Measurements from ENCODE around the gene RBM20. TPM values are rescaled to one million over a fixed set of nuclear protein-coding genes. Genes with fewer than 3 reads are reported as not detected.
A peak's percentile ranks its signal among the peaks of the same experiment; 100 is the strongest.

Gene RBM20
- total RNA-seq, 1 donor from 2014 or later: 0.02 TPM

- peaks cover under 1% of the 10 kb centered on the region for H3K9me3 Mint-ChIP-seq
- DNase-seq (ENCODE audit: low spot score): no peak
- no peaks in the 10 kb centered on the region for H3K36me3 Mint-ChIP-seq (ENCODE audit: low read depth)
- intact Hi-C loops (cut with micrococcal nuclease): no loop called here
- no peak overlapping the region for H3K27ac Mint-ChIP-seq
- H3K27me3 Mint-ChIP-seq (ENCODE audit: low read depth): peaks cover 1% of the 10 kb centered on the region
- H3K4me3 Mint-ChIP-seq (ENCODE audit: low read depth): no peak overlapping the region
- peaks cover 66% of the 10 kb centered on the region for H3K4me1 Mint-ChIP-seq (ENCODE audit: low read depth)
Observed at GRCh38 chr10:110777661-110778060, 133.5 kb downstream of the RBM20 start.

GRCh38 chr10:110778211-110778610 is 134.1 kb downstream of the RBM20 start:
- H3K9me3 Mint-ChIP-seq: peaks cover 6% of the 10 kb centered on the region

GRCh38 chr10:110779489-110779888 is 135.4 kb downstream of the RBM20 start:
- Mint-ChIP-seq H3K4me1 (ENCODE audit: low read depth) (peaks cover 69% of the 10 kb centered on the region), H3K4me3 (ENCODE audit: low read depth) (no peak overlapping the region)

More at GRCh38 chr10:110778211-110778610, 134.1 kb downstream of the RBM20 start:
- no peak for DNase-seq (ENCODE audit: low spot score)
- Mint-ChIP-seq H3K36me3 (ENCODE audit: low read depth) (peaks cover 1% of the 10 kb centered on the region), H3K27me3 (ENCODE audit: low read depth) (peaks cover 1% of the 10 kb centered on the region), H3K4me1 (ENCODE audit: low read depth) (peaks cover 66% of the 10 kb centered on the region), H3K4me3 (ENCODE audit: low read depth) (no peak overlapping the region), H3K27ac (no peak overlapping the region)
- intact Hi-C loops (cut with micrococcal nuclease): no loop called here

GRCh38 chr10:110780704-110781103 is 136.6 kb downstream of the RBM20 start:
- DNase-seq (ENCODE audit: low spot score): no peak
- Mint-ChIP-seq H3K4me1 (ENCODE audit: low read depth) (peaks cover 58% of the 10 kb centered on the region), H3K4me3 (ENCODE audit: low read depth) (no peak overlapping the region), H3K27me3 (ENCODE audit: low read depth) (peaks cover 1% of the 10 kb centered on the region), H3K9me3 (peaks cover 15% of the 10 kb centered on the region), H3K27ac (no peak overlapping the region), H3K36me3 (ENCODE audit: low read depth) (peaks cover 7% of the 10 kb centered on the region)
- intact Hi-C loops (cut with micrococcal nuclease): no loop called here

More at GRCh38 chr10:110779489-110779888, 135.4 kb downstream of the RBM20 start:
- DNase-seq (ENCODE audit: low spot score): no peak
- Mint-ChIP-seq H3K36me3 (ENCODE audit: low read depth) (peaks cover 7% of the 10 kb centered on the region), H3K27ac (peak overlapping the region; percentile 9), H3K27me3 (ENCODE audit: low read depth) (peaks cover 1% of the 10 kb centered on the region), H3K9me3 (peaks cover 15% of the 10 kb centered on the region)
- intact Hi-C loops (cut with micrococcal nuclease): no loop called here

GRCh38 chr10:110781139-110781538 is 137.0 kb downstream of the RBM20 start:
- intact Hi-C loops (cut with micrococcal nuclease): no loop called here
- peaks cover 1% of the 10 kb centered on the region for H3K27me3 Mint-ChIP-seq (ENCODE audit: low read depth)
- H3K9me3 Mint-ChIP-seq: peaks cover 15% of the 10 kb centered on the region
- no peak for DNase-seq (ENCODE audit: low spot score)
- H3K36me3 Mint-ChIP-seq (ENCODE audit: low read depth): peaks cover 7% of the 10 kb centered on the region
- peaks cover 61% of the 10 kb centered on the region for H3K4me1 Mint-ChIP-seq (ENCODE audit: low read depth)
- H3K27ac Mint-ChIP-seq: no peak overlapping the region
- no peak overlapping the region for H3K4me3 Mint-ChIP-seq (ENCODE audit: low read depth)

- no peak for DNase-seq (ENCODE audit: low spot score)
- H3K36me3 Mint-ChIP-seq (ENCODE audit: low read depth): peaks cover 7% of the 10 kb centered on the region
- peaks cover 52% of the 10 kb centered on the region for H3K4me1 Mint-ChIP-seq (ENCODE audit: low read depth)
- intact Hi-C loops (cut with micrococcal nuclease): loop anchor here (1.0 kb wide), 1 partner anchor 8 kb away; no protein-coding TSS in a partner anchor
- H3K27ac Mint-ChIP-seq: no peak overlapping the region
- peaks cover 1% of the 10 kb centered on the region for H3K27me3 Mint-ChIP-seq (ENCODE audit: low read depth)
- H3K9me3 Mint-ChIP-seq: peaks cover 15% of the 10 kb centered on the region
- H3K4me3 Mint-ChIP-seq (ENCODE audit: low read depth): no peak overlapping the region
Observed at GRCh38 chr10:110782616-110783015, 138.5 kb downstream of the RBM20 start.

GRCh38 chr10:110783509-110784107 is 139.5 kb downstream of the RBM20 start:
- peaks cover 7% of the 10 kb centered on the region for H3K36me3 Mint-ChIP-seq (ENCODE audit: low read depth)
- H3K27ac Mint-ChIP-seq: peak overlapping the region; percentile 84
- DNase-seq (ENCODE audit: low spot score): peak; percentile 54
- peaks cover 44% of the 10 kb centered on the region for H3K4me1 Mint-ChIP-seq (ENCODE audit: low read depth)
- intact Hi-C loops (cut with micrococcal nuclease): loop anchor here (1.0 kb wide), 1 partner anchor 9 kb away; no protein-coding TSS in a partner anchor
- no peaks in the 10 kb centered on the region for H3K27me3 Mint-ChIP-seq (ENCODE audit: low read depth)
- no peak overlapping the region for H3K4me3 Mint-ChIP-seq (ENCODE audit: low read depth)
- H3K9me3 Mint-ChIP-seq: peaks cover 15% of the 10 kb centered on the region

GRCh38 chr10:110784198-110784597 is 140.1 kb downstream of the RBM20 start:
- intact Hi-C loops (cut with micrococcal nuclease): no loop called here
- Mint-ChIP-seq H3K4me3 (ENCODE audit: low read depth) (no peak overlapping the region), H3K27ac (peak overlapping the region; percentile 84), H3K9me3 (peaks cover 15% of the 10 kb centered on the region), H3K4me1 (ENCODE audit: low read depth) (peaks cover 38% of the 10 kb centered on the region), H3K36me3 (ENCODE audit: low read depth) (peaks cover 7% of the 10 kb centered on the region), H3K27me3 (ENCODE audit: low read depth) (no peaks in the 10 kb centered on the region)
- no peak for DNase-seq (ENCODE audit: low spot score)

GRCh38 chr10:110786172-110786571 is 142.0 kb downstream of the RBM20 start:
- H3K27me3 Mint-ChIP-seq (ENCODE audit: low read depth): no peaks in the 10 kb centered on the region
- no peak for DNase-seq (ENCODE audit: low spot score)
- no peak overlapping the region for H3K4me3 Mint-ChIP-seq (ENCODE audit: low read depth)
- H3K9me3 Mint-ChIP-seq: peaks cover 15% of the 10 kb centered on the region
- peak overlapping the region; percentile 35 for H3K27ac Mint-ChIP-seq
- intact Hi-C loops (cut with micrococcal nuclease): no loop called here
- H3K4me1 Mint-ChIP-seq (ENCODE audit: low read depth): peaks cover 27% of the 10 kb centered on the region
- peaks cover 7% of the 10 kb centered on the region for H3K36me3 Mint-ChIP-seq (ENCODE audit: low read depth)

- peaks cover 3% of the 10 kb centered on the region for H3K9me3 Mint-ChIP-seq
- DNase-seq (ENCODE audit: low spot score): no peak
- peaks cover 1% of the 10 kb centered on the region for H3K36me3 Mint-ChIP-seq (ENCODE audit: low read depth)
- H3K4me1 Mint-ChIP-seq (ENCODE audit: low read depth): peaks cover 16% of the 10 kb centered on the region
- no peaks in the 10 kb centered on the region for H3K27me3 Mint-ChIP-seq (ENCODE audit: low read depth)
- H3K27ac Mint-ChIP-seq: no peak overlapping the region
- intact Hi-C loops (cut with micrococcal nuclease): no loop called here
- H3K4me3 Mint-ChIP-seq (ENCODE audit: low read depth): no peak overlapping the region
Observed at GRCh38 chr10:110788620-110789385, 144.7 kb downstream of the RBM20 start.

GRCh38 chr10:110789604-110790433 is 145.7 kb downstream of the RBM20 start:
- Mint-ChIP-seq H3K9me3 (no peaks in the 10 kb centered on the region), H3K4me1 (ENCODE audit: low read depth) (peaks cover 9% of the 10 kb centered on the region), H3K36me3 (ENCODE audit: low read depth) (no peaks in the 10 kb centered on the region), H3K4me3 (ENCODE audit: low read depth) (no peak overlapping the region), H3K27me3 (ENCODE audit: low read depth) (peaks cover 2% of the 10 kb centered on the region), H3K27ac (no peak overlapping the region)
- DNase-seq (ENCODE audit: low spot score): no peak
- intact Hi-C loops (cut with micrococcal nuclease): no loop called here

GRCh38 chr10:110790913-110791506 is 146.9 kb downstream of the RBM20 start:
- H3K36me3 Mint-ChIP-seq (ENCODE audit: low read depth): no peaks in the 10 kb centered on the region
- peaks cover 2% of the 10 kb centered on the region for H3K27me3 Mint-ChIP-seq (ENCODE audit: low read depth)
- H3K4me1 Mint-ChIP-seq (ENCODE audit: low read depth): peaks cover 6% of the 10 kb centered on the region
- no peak overlapping the region for H3K4me3 Mint-ChIP-seq (ENCODE audit: low read depth)
- intact Hi-C loops (cut with micrococcal nuclease): no loop called here
- no peak overlapping the region for H3K27ac Mint-ChIP-seq
- no peak for DNase-seq (ENCODE audit: low spot score)
- no peaks in the 10 kb centered on the region for H3K9me3 Mint-ChIP-seq
